GM18519 (cell line): ENCODE results near the gene LGR6.
"Not testable (repeated sequence)": the region's sequence is repeated elsewhere in the genome, so short reads cannot be mapped to it uniquely, and the experiment has no call there.

ENCODE experiments used
- ATAC-seq: cut with Tn5 transposase; IDR thresholded peaks from one replicate; pipeline ENCODE4 v1.9.1; 2021; ENCODE audit warnings: mild to moderate bottlenecking, moderate library complexity; ENCODE audit not compliant: unreplicated experiment, low FRiP score

Gene LGR6

GRCh38 chr1:202158810-202159533, 34.6 kb upstream of the LGR6 start:
- no peak for ATAC-seq

GRCh38 chr1:202159534-202160371, 33.8 kb upstream of the LGR6 start:
- ATAC-seq: no peak

- no peak for ATAC-seq
These were observed 33.1 kb upstream of the LGR6 start, which contains the start of gene PTPN7 for GRCh38 chr1:202160377-202160940. Gene PTPN7 (minus strand): TSS chr1:202160602. CDS start chr1:202159402, 1,200 bp downstream.

GRCh38 chr1:202161151-202162046, 32.2 kb upstream of the LGR6 start:
- no peak for ATAC-seq

- no peak for ATAC-seq
These were observed 31.6 kb upstream of the LGR6 start for GRCh38 chr1:202162047-202162417.

- ATAC-seq: no peak
These were observed 30.9 kb upstream of the LGR6 start for GRCh38 chr1:202162418-202163280.

- no peak for ATAC-seq
These were observed 30.0 kb upstream of the LGR6 start for GRCh38 chr1:202163281-202164270.

- no peak for ATAC-seq
These were observed 29.1 kb upstream of the LGR6 start for GRCh38 chr1:202164271-202165037.

GRCh38 chr1:202165267-202165941, 28.2 kb upstream of the LGR6 start:
- no peak for ATAC-seq

- no peak for ATAC-seq
These were observed 27.4 kb upstream of the LGR6 start for GRCh38 chr1:202165942-202166843.

- ATAC-seq: not testable (repeated sequence)
These were observed 26.5 kb upstream of the LGR6 start for GRCh38 chr1:202167054-202167453.

- ATAC-seq: no peak
These were observed 25.7 kb upstream of the LGR6 start for GRCh38 chr1:202167708-202168415.

- ATAC-seq: no peak
These were observed 24.7 kb upstream of the LGR6 start for GRCh38 chr1:202168861-202169260.

GRCh38 chr1:202170726-202171125, 22.9 kb upstream of the LGR6 start:
- no peak for ATAC-seq

- no peak for ATAC-seq
These were observed 22.1 kb upstream of the LGR6 start for GRCh38 chr1:202171292-202172014.
